Retinal pigment epithelial cell (primary cell): ENCODE results near the gene DAAM1.

Experiments
- DNase-seq: peaks from one replicate; pipeline ENCODE4 v3.0.0-alpha.2; 2010; ENCODE audit warnings: low read depth
- H3K4me3 ChIP-seq: 2 replicates; pipeline ENCODE4 v1.5.1; 2011; ENCODE audit warnings: mild to moderate bottlenecking, low read length, control low read depth, moderate library complexity
- TF ChIP-seq, protein P1 (sequence below): conservative IDR thresholded peaks from 2 replicates; pipeline ENCODE4 v1.5.1; 2011; ENCODE audit warnings: low read depth, low read length, control low read depth, inconsistent platforms

DAAM1 gene

GRCh38 chr14:59332727-59333126 is 144.3 kb downstream of the DAAM1 start:
- TF ChIP-seq, protein P1, sequence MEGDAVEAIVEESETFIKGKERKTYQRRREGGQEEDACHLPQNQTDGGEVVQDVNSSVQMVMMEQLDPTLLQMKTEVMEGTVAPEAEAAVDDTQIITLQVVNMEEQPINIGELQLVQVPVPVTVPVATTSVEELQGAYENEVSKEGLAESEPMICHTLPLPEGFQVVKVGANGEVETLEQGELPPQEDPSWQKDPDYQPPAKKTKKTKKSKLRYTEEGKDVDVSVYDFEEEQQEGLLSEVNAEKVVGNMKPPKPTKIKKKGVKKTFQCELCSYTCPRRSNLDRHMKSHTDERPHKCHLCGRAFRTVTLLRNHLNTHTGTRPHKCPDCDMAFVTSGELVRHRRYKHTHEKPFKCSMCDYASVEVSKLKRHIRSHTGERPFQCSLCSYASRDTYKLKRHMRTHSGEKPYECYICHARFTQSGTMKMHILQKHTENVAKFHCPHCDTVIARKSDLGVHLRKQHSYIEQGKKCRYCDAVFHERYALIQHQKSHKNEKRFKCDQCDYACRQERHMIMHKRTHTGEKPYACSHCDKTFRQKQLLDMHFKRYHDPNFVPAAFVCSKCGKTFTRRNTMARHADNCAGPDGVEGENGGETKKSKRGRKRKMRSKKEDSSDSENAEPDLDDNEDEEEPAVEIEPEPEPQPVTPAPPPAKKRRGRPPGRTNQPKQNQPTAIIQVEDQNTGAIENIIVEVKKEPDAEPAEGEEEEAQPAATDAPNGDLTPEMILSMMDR = no peak
- H3K4me3 ChIP-seq = no peak overlapping the region
- DNase-seq = no peak

DNA sequence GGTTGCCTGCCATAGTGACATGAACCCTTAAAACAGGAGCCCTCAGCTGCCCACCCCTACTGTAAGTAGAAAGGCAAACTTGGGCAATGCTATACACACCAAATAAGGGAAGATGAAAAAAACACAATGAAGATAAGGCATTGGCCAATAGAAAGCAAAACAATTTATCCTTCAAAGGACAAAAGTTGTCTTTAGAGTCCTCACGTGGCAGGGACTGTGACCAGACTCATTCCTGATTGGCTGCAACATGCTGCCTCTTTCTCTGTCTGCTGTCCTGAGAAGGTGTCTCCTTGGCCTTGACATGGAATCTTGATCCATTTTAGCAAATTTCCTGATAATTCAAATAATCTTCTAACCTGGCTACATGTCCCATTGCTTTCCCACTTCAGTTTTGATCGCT is 144.8 kb downstream of the DAAM1 start:
- TF ChIP-seq, protein P1 = no peak
- DNase-seq = no peak
- no peak overlapping the region for H3K4me3 ChIP-seq

DNA sequence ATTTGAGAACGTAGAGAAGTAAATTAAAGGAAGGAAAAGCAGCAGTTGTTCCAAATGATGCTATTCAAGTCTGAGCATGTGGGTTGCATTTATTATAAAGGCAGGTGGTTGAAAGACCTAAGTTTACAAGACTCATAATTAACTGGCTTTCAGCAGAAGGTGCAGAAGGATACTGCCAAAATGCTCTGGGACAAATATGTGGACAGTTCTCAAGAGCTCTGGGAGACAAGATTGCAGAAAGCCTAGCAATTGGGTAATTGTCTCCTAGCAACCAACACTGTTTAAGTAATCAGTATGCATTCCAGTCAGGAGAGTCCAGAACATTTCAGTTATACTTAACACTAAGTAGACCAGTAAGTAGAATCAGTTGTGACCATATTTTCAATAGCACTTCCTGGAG is 145.2 kb downstream of the DAAM1 start:
- no peak overlapping the region for H3K4me3 ChIP-seq
- TF ChIP-seq, protein P1 = no peak
- peak; percentile 90 for DNase-seq

GRCh38 chr14:59334253-59334652 is 145.8 kb downstream of the DAAM1 start:
- no peak for DNase-seq
- TF ChIP-seq, protein P1 = no peak
- H3K4me3 ChIP-seq = no peak overlapping the region

- no peak for DNase-seq
- no peak overlapping the region for H3K4me3 ChIP-seq
- TF ChIP-seq, protein P1 = no peak
These were observed 147.6 kb downstream of the DAAM1 start for GRCh38 chr14:59336098-59336497.

GRCh38 chr14:59336706-59337105 is 148.2 kb downstream of the DAAM1 start:
- TF ChIP-seq, protein P1 = no peak
- no peak overlapping the region for H3K4me3 ChIP-seq
- no peak for DNase-seq

DNA sequence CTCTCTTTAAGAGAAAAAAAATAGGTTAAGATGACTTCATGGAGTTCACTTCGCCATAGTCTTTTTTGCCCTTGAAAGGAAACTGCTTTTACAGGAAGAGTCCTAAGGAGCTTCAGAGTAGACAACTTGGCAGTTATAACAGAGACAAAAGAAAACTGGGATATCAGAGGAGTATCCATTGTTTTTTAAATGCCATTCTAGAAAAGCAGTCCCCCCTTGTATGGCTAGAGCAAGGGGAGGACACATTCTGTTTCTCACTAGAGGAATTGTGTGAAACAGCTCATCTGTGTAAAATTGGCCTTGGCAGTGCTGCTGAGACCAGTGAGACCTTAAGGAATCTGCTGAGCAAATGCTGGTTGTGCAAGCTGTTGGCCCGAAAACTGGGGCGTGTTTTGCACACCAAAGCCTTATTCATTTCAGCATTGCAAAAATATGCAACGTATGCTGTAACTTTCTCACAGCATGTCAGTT is 148.7 kb downstream of the DAAM1 start:
- TF ChIP-seq, protein P1 = no peak
- DNase-seq = no peak
- H3K4me3 ChIP-seq = no peak overlapping the region
